Measurements from ENCODE around the gene ITGA8.

The ITGA8 gene

DNA sequence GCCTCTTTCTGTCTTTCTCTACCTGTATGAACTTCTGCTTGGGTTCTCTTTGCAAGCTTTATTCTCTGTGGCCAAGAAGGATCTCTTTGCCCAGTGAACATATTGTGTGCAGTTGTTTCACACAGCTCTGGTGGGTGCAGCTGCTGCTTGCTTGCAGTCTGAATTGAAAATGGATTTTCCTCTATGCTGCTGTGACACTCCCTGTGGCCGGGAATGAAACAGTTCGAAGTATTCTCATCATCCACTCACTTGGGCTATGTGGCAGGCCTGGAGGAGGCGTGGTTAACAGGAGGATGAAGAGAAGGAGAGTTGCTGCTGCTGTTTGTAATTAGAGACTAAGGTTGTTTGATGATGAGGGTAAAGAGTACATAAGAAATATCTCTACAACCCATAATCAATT, 28.4 kb upstream of the ITGA8 start:
- no peaks in the 10 kb centered on the region for H3K9me3 ChIP-seq (ENCODE audit: control insufficient read depth, low read length)
- 86 to 87% methylated on average over 3 of the region's 3 CpGs for WGBS, 2 experiments
- no peak overlapping the region for H3K4me3 ChIP-seq (ENCODE audit: insufficient read depth, low read depth, low read length)
- H3K27me3 ChIP-seq (ENCODE audit: control insufficient read depth, insufficient read depth, low read length, poor library complexity, severe bottlenecking), result no peaks in the 10 kb centered on the region
- H3K27ac ChIP-seq (ENCODE audit: insufficient read depth, low read depth, low read length, poor library complexity, severe bottlenecking), result no peak overlapping the region
- no peaks in the 10 kb centered on the region for H3K4me1 ChIP-seq (ENCODE audit: control insufficient read depth, insufficient read depth, low read length)
- no peaks in the 10 kb centered on the region for H3K36me3 ChIP-seq (ENCODE audit: control insufficient read depth, insufficient read depth, low read length)

DNA sequence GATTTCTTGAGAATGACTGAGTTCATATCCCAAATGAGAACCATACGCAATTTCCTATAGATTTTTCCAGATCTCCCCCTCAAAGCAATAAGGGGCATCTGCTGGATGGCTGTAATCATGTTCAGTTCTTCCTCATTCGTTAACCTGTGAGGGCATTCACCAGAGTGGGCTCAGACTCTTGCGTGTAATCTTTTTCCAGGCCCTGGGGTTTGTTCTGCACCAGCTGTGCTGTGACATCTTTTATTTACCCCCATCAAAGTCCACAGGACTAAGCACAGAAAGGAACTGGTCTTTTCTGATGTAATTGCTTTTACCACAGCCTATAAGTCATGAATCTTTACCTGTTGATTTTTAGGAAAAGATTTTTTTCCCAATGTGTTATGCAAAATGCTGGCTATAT, 27.9 kb upstream of the ITGA8 start:
- H3K27me3 ChIP-seq (ENCODE audit: control insufficient read depth, insufficient read depth, low read length, poor library complexity, severe bottlenecking), result no peaks in the 10 kb centered on the region
- no peaks in the 10 kb centered on the region for H3K9me3 ChIP-seq (ENCODE audit: control insufficient read depth, low read length)
- no peak overlapping the region for H3K4me3 ChIP-seq (ENCODE audit: insufficient read depth, low read depth, low read length)
- no peaks in the 10 kb centered on the region for H3K4me1 ChIP-seq (ENCODE audit: control insufficient read depth, insufficient read depth, low read length)
- 93% methylated on average over 3 of the region's 3 CpGs for WGBS, 2 experiments
- no peaks in the 10 kb centered on the region for H3K36me3 ChIP-seq (ENCODE audit: control insufficient read depth, insufficient read depth, low read length)
- H3K27ac ChIP-seq (ENCODE audit: insufficient read depth, low read depth, low read length, poor library complexity, severe bottlenecking), result no peak overlapping the region

DNA sequence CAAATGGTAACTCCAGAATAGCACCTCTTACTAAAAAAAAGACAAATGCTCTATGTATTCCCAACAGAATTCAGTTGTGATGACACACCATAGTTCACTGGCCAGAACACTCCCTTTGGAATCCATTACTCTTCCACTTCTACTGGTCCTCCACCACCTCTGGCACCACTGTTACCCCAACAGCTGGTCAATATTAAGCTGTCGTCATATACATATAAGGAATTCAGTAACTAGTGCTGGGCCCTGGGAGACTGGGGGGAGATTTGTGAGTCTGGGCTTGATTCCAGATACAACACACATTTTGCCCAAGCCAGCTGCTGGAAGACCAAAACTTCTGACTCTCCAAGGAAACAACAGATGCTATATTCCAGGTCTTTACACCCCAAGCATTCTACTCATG, 26.0 kb upstream of the ITGA8 start:
- Histone ChIP-seq H3K27ac (ENCODE audit: insufficient read depth, low read depth, low read length, poor library complexity, severe bottlenecking) (no peak overlapping the region), H3K9me3 (ENCODE audit: control insufficient read depth, low read length) (no peaks in the 10 kb centered on the region), H3K4me3 (ENCODE audit: insufficient read depth, low read depth, low read length) (no peak overlapping the region), H3K36me3 (ENCODE audit: control insufficient read depth, insufficient read depth, low read length) (no peaks in the 10 kb centered on the region), H3K27me3 (ENCODE audit: control insufficient read depth, insufficient read depth, low read length, poor library complexity, severe bottlenecking) (no peaks in the 10 kb centered on the region), H3K4me1 (ENCODE audit: control insufficient read depth, insufficient read depth, low read length) (no peaks in the 10 kb centered on the region)
- WGBS, 2 experiments, result 91 to 100% methylated on average over 1 of the region's 1 CpG

DNA sequence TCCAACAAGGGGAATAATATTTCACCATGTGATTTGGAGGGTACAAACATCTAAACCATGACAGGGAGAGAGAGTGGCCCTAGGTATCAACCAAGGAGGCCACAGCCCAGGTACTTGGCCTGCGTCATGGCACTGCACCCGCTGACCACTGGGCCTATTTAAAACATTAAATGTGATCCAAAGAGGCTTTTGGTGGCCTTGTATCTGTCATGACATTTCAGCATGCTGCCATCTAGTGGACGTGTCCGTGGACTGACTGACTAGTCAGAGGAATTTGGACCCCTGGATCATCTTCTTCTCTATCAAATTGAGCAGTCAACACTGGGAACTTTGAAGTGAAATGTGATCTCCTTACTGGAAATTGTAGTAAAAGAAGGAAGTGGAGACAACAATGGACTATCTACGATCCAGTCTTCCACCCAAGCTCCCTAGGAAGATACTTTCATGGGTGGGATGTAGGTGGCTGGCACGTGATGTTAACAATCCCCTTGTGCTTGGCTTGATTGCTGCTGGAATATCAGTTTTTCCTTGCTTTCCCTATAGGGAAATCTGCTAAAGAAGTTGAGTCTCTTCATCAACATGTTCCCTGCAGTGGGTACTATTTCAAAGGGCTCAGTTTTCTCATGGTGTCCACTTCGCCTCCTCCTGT, 24.6 kb upstream of the ITGA8 start:
- no peaks in the 10 kb centered on the region for H3K9me3 ChIP-seq (ENCODE audit: control insufficient read depth, low read length)
- H3K36me3 ChIP-seq (ENCODE audit: control insufficient read depth, insufficient read depth, low read length), result no peaks in the 10 kb centered on the region
- H3K27me3 ChIP-seq (ENCODE audit: control insufficient read depth, insufficient read depth, low read length, poor library complexity, severe bottlenecking), result no peaks in the 10 kb centered on the region
- no peak overlapping the region for H3K27ac ChIP-seq (ENCODE audit: insufficient read depth, low read depth, low read length, poor library complexity, severe bottlenecking)
- WGBS, 2 experiments, result 44 to 46% methylated on average over 7 of the region's 7 CpGs
- H3K4me1 ChIP-seq (ENCODE audit: control insufficient read depth, insufficient read depth, low read length), result no peaks in the 10 kb centered on the region
- H3K4me3 ChIP-seq (ENCODE audit: insufficient read depth, low read depth, low read length), result no peak overlapping the region

DNA sequence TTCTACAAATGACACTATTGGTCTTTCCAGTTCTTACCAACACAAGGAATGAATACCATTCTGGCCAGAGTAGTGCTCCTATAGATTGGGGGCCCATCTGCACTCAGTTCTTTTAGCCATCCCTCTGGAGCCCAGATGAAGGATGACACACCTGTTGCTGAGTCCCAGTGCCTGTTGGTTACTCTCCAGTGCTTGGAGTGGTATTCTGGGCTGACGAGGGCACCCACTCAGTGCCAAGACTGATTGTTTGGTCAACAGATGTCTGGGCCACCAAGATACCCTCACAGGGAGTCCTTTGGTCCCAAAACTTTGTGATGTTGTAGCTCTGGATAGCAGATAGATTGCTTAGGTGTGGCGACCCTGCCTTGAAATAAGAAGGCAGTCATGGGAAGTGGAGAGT, 23.7 kb upstream of the ITGA8 start:
- Histone ChIP-seq H3K27me3 (ENCODE audit: control insufficient read depth, insufficient read depth, low read length, poor library complexity, severe bottlenecking) (no peaks in the 10 kb centered on the region), H3K36me3 (ENCODE audit: control insufficient read depth, insufficient read depth, low read length) (no peaks in the 10 kb centered on the region), H3K4me1 (ENCODE audit: control insufficient read depth, insufficient read depth, low read length) (no peaks in the 10 kb centered on the region), H3K4me3 (ENCODE audit: insufficient read depth, low read depth, low read length) (no peak overlapping the region), H3K27ac (ENCODE audit: insufficient read depth, low read depth, low read length, poor library complexity, severe bottlenecking) (no peak overlapping the region), H3K9me3 (ENCODE audit: control insufficient read depth, low read length) (no peaks in the 10 kb centered on the region)
- WGBS, 2 experiments, result 94 to 97% methylated on average over 2 of the region's 2 CpGs

DNA sequence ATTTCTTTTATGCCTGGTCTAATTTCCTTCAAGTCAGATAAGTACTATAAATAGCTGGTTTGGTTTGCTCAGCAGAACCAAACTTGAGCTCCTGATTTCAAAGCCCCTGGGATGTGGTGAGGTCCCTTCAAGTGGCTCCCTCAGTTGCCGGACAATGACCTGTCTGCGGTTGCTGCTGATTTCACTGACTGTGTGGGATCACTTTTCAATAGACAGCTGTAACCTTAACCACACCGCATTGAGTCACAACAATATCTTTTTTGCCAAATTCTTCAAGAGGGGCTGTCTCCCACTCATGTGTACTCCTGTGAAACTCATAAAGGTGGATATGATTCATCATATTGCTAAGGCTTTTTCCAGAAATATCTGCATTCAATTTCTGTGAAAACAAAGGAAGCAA, 23.1 kb upstream of the ITGA8 start:
- Histone ChIP-seq H3K27ac (ENCODE audit: insufficient read depth, low read depth, low read length, poor library complexity, severe bottlenecking) (no peak overlapping the region), H3K9me3 (ENCODE audit: control insufficient read depth, low read length) (no peaks in the 10 kb centered on the region), H3K27me3 (ENCODE audit: control insufficient read depth, insufficient read depth, low read length, poor library complexity, severe bottlenecking) (no peaks in the 10 kb centered on the region), H3K4me3 (ENCODE audit: insufficient read depth, low read depth, low read length) (no peak overlapping the region), H3K4me1 (ENCODE audit: control insufficient read depth, insufficient read depth, low read length) (no peaks in the 10 kb centered on the region), H3K36me3 (ENCODE audit: control insufficient read depth, insufficient read depth, low read length) (no peaks in the 10 kb centered on the region)
- 83 to 89% methylated on average over 3 of the region's 3 CpGs for WGBS, 2 experiments

DNA sequence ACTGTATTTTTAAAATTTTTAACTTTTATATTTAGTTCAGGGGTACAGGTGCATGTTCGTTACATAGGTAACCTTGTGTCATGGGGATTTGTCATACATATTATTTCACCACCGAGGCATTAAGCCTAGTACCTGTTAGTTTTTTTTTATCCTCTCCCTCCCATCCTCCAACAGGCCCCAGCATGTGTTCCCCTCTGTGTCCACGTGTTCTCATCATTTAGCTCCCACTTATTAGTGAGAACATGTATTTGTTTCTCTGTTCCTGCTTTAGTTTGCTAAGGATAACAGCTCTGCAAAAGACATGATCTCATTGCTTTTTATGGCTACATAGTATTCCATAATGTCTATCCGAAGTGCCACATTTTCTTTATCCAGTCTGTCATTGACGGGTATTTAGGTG, 22.4 kb upstream of the ITGA8 start:
- H3K4me1 ChIP-seq (ENCODE audit: control insufficient read depth, insufficient read depth, low read length), result no peaks in the 10 kb centered on the region
- H3K9me3 ChIP-seq (ENCODE audit: control insufficient read depth, low read length), result no peaks in the 10 kb centered on the region
- no peaks in the 10 kb centered on the region for H3K36me3 ChIP-seq (ENCODE audit: control insufficient read depth, insufficient read depth, low read length)
- no peak overlapping the region for H3K4me3 ChIP-seq (ENCODE audit: insufficient read depth, low read depth, low read length)
- WGBS, 2 experiments, result 68 to 87% methylated on average over 4 to 5 of the region's 5 CpGs
- H3K27me3 ChIP-seq (ENCODE audit: control insufficient read depth, insufficient read depth, low read length, poor library complexity, severe bottlenecking), result no peaks in the 10 kb centered on the region
- H3K27ac ChIP-seq (ENCODE audit: insufficient read depth, low read depth, low read length, poor library complexity, severe bottlenecking), result no peak overlapping the region

DNA sequence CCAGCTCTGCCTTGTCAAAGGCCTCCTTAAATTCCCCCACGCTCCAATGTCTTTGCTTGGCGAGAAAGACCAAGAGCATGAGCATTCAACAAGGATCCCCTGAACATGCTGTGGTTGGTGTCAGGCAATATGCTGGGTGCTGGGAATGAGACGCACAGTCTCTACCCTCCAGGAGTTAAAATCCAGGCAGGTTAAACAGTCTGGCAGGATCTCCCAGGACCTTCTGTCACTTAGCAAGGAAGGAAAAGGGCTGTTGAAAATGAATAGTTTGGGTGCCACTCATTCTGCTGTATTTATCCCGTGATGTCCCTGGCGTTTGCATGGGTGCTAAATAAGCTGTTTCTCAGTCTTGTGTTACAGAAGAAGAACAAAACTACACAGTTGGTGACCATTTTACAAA, 21.9 kb upstream of the ITGA8 start:
- no peak overlapping the region for H3K4me3 ChIP-seq (ENCODE audit: insufficient read depth, low read depth, low read length)
- H3K36me3 ChIP-seq (ENCODE audit: control insufficient read depth, insufficient read depth, low read length), result no peaks in the 10 kb centered on the region
- H3K4me1 ChIP-seq (ENCODE audit: control insufficient read depth, insufficient read depth, low read length), result no peaks in the 10 kb centered on the region
- no peak overlapping the region for H3K27ac ChIP-seq (ENCODE audit: insufficient read depth, low read depth, low read length, poor library complexity, severe bottlenecking)
- 95 to 99% methylated on average over 5 of the region's 5 CpGs for WGBS, 2 experiments
- no peaks in the 10 kb centered on the region for H3K9me3 ChIP-seq (ENCODE audit: control insufficient read depth, low read length)
- H3K27me3 ChIP-seq (ENCODE audit: control insufficient read depth, insufficient read depth, low read length, poor library complexity, severe bottlenecking), result no peaks in the 10 kb centered on the region

DNA sequence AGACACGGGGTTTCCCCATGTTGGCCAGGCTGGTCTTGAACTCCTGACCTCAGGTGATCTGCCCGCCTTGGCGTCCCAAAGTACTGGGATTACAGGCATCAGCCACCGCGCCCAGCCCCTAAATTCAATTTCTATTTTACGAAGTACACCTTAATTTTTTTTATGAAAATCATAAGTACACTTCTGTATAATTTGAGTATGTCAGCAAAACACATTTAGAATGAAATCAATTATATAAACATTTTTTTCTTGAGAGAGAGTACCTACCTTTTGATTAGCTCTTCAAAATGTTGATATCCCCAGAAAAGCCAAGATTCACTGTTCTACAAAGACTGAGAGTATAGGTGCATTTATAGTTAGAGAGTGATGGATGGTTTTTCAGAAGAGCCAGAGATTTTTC, 20.5 kb upstream of the ITGA8 start:
- WGBS, 2 experiments, result 93 to 97% methylated on average over 5 to 6 of the region's 6 CpGs
- Histone ChIP-seq H3K4me3 (ENCODE audit: insufficient read depth, low read depth, low read length) (no peak overlapping the region), H3K27me3 (ENCODE audit: control insufficient read depth, insufficient read depth, low read length, poor library complexity, severe bottlenecking) (no peaks in the 10 kb centered on the region), H3K27ac (ENCODE audit: insufficient read depth, low read depth, low read length, poor library complexity, severe bottlenecking) (no peak overlapping the region), H3K36me3 (ENCODE audit: control insufficient read depth, insufficient read depth, low read length) (no peaks in the 10 kb centered on the region), H3K9me3 (ENCODE audit: control insufficient read depth, low read length) (no peaks in the 10 kb centered on the region), H3K4me1 (ENCODE audit: control insufficient read depth, insufficient read depth, low read length) (no peaks in the 10 kb centered on the region)

DNA sequence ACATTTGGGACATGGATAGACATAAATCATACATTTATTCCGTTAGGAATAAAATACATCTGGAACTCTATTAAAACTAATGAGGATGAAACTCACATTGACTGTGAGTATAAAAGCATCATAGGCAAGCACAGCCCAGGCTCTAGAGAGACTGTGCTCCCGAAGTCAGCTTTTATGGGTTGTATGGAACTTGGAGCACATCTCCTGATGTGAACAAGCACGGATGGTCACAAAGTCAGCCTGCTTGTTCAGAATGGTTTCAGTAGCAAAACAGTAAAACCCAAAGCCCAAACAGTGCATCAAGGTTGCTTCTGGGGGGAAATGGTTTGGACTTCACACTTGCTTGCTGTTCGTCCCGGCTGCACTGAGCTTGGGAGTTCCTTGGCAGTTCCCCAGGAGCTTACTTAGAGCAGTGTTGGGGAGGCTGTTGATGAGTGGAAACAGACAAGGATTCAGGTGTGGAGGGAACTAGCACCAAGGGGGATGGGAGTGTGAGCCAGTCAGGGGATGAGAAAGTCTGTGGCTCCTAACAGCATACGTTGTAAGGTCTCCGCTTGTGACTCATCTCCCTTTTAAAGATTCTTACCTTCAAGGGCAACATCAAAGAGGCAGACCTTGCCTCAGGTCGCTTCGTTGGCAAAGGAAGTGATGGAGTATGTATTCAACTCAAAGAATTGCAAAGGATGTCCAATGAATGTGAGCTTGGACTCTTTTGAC, 19.7 kb upstream of the ITGA8 start:
- Histone ChIP-seq H3K9me3 (ENCODE audit: control insufficient read depth, low read length) (no peaks in the 10 kb centered on the region), H3K4me1 (ENCODE audit: control insufficient read depth, insufficient read depth, low read length) (no peaks in the 10 kb centered on the region), H3K36me3 (ENCODE audit: control insufficient read depth, insufficient read depth, low read length) (no peaks in the 10 kb centered on the region), H3K4me3 (ENCODE audit: insufficient read depth, low read depth, low read length) (no peak overlapping the region), H3K27ac (ENCODE audit: insufficient read depth, low read depth, low read length, poor library complexity, severe bottlenecking) (no peak overlapping the region), H3K27me3 (ENCODE audit: control insufficient read depth, insufficient read depth, low read length, poor library complexity, severe bottlenecking) (no peaks in the 10 kb centered on the region)
- 83 to 89% methylated on average over 8 to 9 of the region's 9 CpGs for WGBS, 2 experiments
